Regular cardiac myocyte (primary cell): ENCODE measurements around the gene MYO18A. TPM values are rescaled to one million over a fixed set of nuclear protein-coding genes. Genes with fewer than 3 reads are reported as not detected.

Experiments used
- total RNA-seq: library from RNA; depleted of rRNA; stranded (reverse); fragments of >200 nt; gene quantifications from 2 replicates; pipeline ENCODE4 v1.2.3, GENCODE V29; 2014

MYO18A gene
- total RNA-seq = 39.1 and 58.6 TPM in 2 replicates

GRCh38 chr17:29180034-29180787, at the start of gene MYO18A:
Gene MYO18A, minus strand, starts transcription at chr17:29180398. Its CDS starts 13,458 bp downstream, at chr17:29166940.

GRCh38 chr17:29042679-29043538, 137.3 kb downstream of the MYO18A start, which contains the start of gene PIPOX:
Gene PIPOX, plus strand, starts transcription at chr17:29043141. Its CDS starts 85 bp downstream, at chr17:29043226.

Other genes starting within 250 kb of the MYO18A start
- gene PHF12, start 228.9 kb downstream of the MYO18A start, total RNA-seq = 10.5 and 13.0 TPM in 2 replicates
- gene SEZ6, start 174.4 kb downstream of the MYO18A start, total RNA-seq = not detected in 2 replicates
- 0.96 and 5.1 TPM in 2 replicates for gene PIPOX, start 137.3 kb downstream of the MYO18A start, total RNA-seq
- 0.19 TPM in 1 of 2 replicates, not detected in the other for gene CRYBA1, start 66.5 kb upstream of the MYO18A start, total RNA-seq
- 36.2 and 40.3 TPM in 2 replicates for gene NUFIP2, start 113.8 kb upstream of the MYO18A start, total RNA-seq
- 47.0 and 53.3 TPM in 2 replicates for gene TAOK1, start 210.0 kb upstream of the MYO18A start, total RNA-seq